ENCODE data around the gene OTULINL.

Gene OTULINL

GRCh38 chr5:14599476-14600127, 18.0 kb downstream of the OTULINL start:
- Histone ChIP-seq H3K27me3 (ENCODE audit: insufficient read depth, insufficient read length) (no peaks in the 10 kb centered on the region), H3K36me3 (ENCODE audit: insufficient read depth, insufficient read length, low read length) (peaks cover 6% of the 10 kb centered on the region), H3K9ac (ENCODE audit: insufficient read length, low read depth) (no peak overlapping the region), H3K4me3 (ENCODE audit: insufficient read length, low read depth) (no peak overlapping the region), H3K4me1 (ENCODE audit: insufficient read depth, insufficient read length) (no peaks in the 10 kb centered on the region), H3K9me3 (ENCODE audit: insufficient read depth, low read length) (peaks cover 8% of the 10 kb centered on the region; the same call in 1 of the 2 replicates)
- DNase-seq (ENCODE audit: low read depth, low spot score) = no peak
- TF ChIP-seq YY1 (IDR thresholded peaks at IDR 0.05; ENCODE audit: insufficient read depth, insufficient read length) = no peak
- TF ChIP-seq ZNF274 (IDR thresholded peaks at IDR 0.05; ENCODE audit: low read depth, low read length) = no peak
- no peak for TF ChIP-seq SUZ12 (IDR thresholded peaks at IDR 0.05; ENCODE audit: extremely low read depth, insufficient read depth, insufficient read length)

GRCh38 chr5:14600846-14601245, 19.3 kb downstream of the OTULINL start:
- Histone ChIP-seq H3K27me3 (ENCODE audit: insufficient read depth, insufficient read length) (no peaks in the 10 kb centered on the region), H3K4me1 (ENCODE audit: insufficient read depth, insufficient read length) (no peaks in the 10 kb centered on the region)
- TF ChIP-seq ZNF274 (IDR thresholded peaks at IDR 0.05; ENCODE audit: low read depth, low read length) (no peak), YY1 (IDR thresholded peaks at IDR 0.05; ENCODE audit: insufficient read depth, insufficient read length) (no peak), SUZ12 (IDR thresholded peaks at IDR 0.05; ENCODE audit: extremely low read depth, insufficient read depth, insufficient read length) (no peak)

GRCh38 chr5:14603141-14603540, 21.5 kb downstream of the OTULINL start:
- no peaks in the 10 kb centered on the region for H3K4me1 ChIP-seq (ENCODE audit: insufficient read depth, insufficient read length)
- TF ChIP-seq ZNF274 (IDR thresholded peaks at IDR 0.05; ENCODE audit: low read depth, low read length) = no peak
- TF ChIP-seq SUZ12 (IDR thresholded peaks at IDR 0.05; ENCODE audit: extremely low read depth, insufficient read depth, insufficient read length) = no peak
- TF ChIP-seq YY1 (IDR thresholded peaks at IDR 0.05; ENCODE audit: insufficient read depth, insufficient read length) = no peak
- H3K9me3 ChIP-seq (ENCODE audit: insufficient read depth, low read length) = no peaks in the 10 kb centered on the region; the same call in 1 of the 2 replicates
- H3K4me3 ChIP-seq (ENCODE audit: insufficient read length, low read depth) = no peak overlapping the region
- no peaks in the 10 kb centered on the region for H3K27me3 ChIP-seq (ENCODE audit: insufficient read depth, insufficient read length)
- peaks cover 6% of the 10 kb centered on the region for H3K36me3 ChIP-seq (ENCODE audit: insufficient read depth, insufficient read length, low read length)
- H3K9ac ChIP-seq (ENCODE audit: insufficient read length, low read depth) = no peak overlapping the region
- DNase-seq (ENCODE audit: low read depth, low spot score) = no peak

More at GRCh38 chr5:14600846-14601245, 19.3 kb downstream of the OTULINL start:
- DNase-seq (ENCODE audit: low read depth, low spot score) = no peak
- Histone ChIP-seq H3K9me3 (ENCODE audit: insufficient read depth, low read length) (peaks cover 8% of the 10 kb centered on the region; the same call in 1 of the 2 replicates), H3K4me3 (ENCODE audit: insufficient read length, low read depth) (no peak overlapping the region), H3K9ac (ENCODE audit: insufficient read length, low read depth) (no peak overlapping the region), H3K36me3 (ENCODE audit: insufficient read depth, insufficient read length, low read length) (peaks cover 6% of the 10 kb centered on the region)

- Histone ChIP-seq H3K9ac (ENCODE audit: insufficient read length, low read depth) (no peak overlapping the region), H3K4me1 (ENCODE audit: insufficient read depth, insufficient read length) (no peaks in the 10 kb centered on the region), H3K4me3 (ENCODE audit: insufficient read length, low read depth) (no peak overlapping the region), H3K9me3 (ENCODE audit: insufficient read depth, low read length) (no peaks in the 10 kb centered on the region; the same call in 1 of the 2 replicates), H3K27me3 (ENCODE audit: insufficient read depth, insufficient read length) (no peaks in the 10 kb centered on the region), H3K36me3 (ENCODE audit: insufficient read depth, insufficient read length, low read length) (peaks cover 7% of the 10 kb centered on the region)
- no peak for TF ChIP-seq SUZ12 (IDR thresholded peaks at IDR 0.05; ENCODE audit: extremely low read depth, insufficient read depth, insufficient read length)
- no peak for TF ChIP-seq YY1 (IDR thresholded peaks at IDR 0.05; ENCODE audit: insufficient read depth, insufficient read length)
- no peak for TF ChIP-seq ZNF274 (IDR thresholded peaks at IDR 0.05; ENCODE audit: low read depth, low read length)
- DNase-seq (ENCODE audit: low read depth, low spot score) = no peak
Observed at GRCh38 chr5:14607104-14607503, 25.5 kb downstream of the OTULINL start.

GRCh38 chr5:14608169-14608568, 26.6 kb downstream of the OTULINL start:
- no peaks in the 10 kb centered on the region for H3K27me3 ChIP-seq (ENCODE audit: insufficient read depth, insufficient read length)
- no peak for TF ChIP-seq SUZ12 (IDR thresholded peaks at IDR 0.05; ENCODE audit: extremely low read depth, insufficient read depth, insufficient read length)
- no peak for TF ChIP-seq ZNF274 (IDR thresholded peaks at IDR 0.05; ENCODE audit: low read depth, low read length)
- no peak for TF ChIP-seq YY1 (IDR thresholded peaks at IDR 0.05; ENCODE audit: insufficient read depth, insufficient read length)
- no peaks in the 10 kb centered on the region; the same call in 1 of the 2 replicates for H3K9me3 ChIP-seq (ENCODE audit: insufficient read depth, low read length)
- no peak overlapping the region for H3K4me3 ChIP-seq (ENCODE audit: insufficient read length, low read depth)
- DNase-seq (ENCODE audit: low read depth, low spot score) = no peak
- H3K4me1 ChIP-seq (ENCODE audit: insufficient read depth, insufficient read length) = no peaks in the 10 kb centered on the region
- peaks cover 3% of the 10 kb centered on the region for H3K36me3 ChIP-seq (ENCODE audit: insufficient read depth, insufficient read length, low read length)
- no peak overlapping the region for H3K9ac ChIP-seq (ENCODE audit: insufficient read length, low read depth)

GRCh38 chr5:14611737-14612136, 30.1 kb downstream of the OTULINL start:
- Histone ChIP-seq H3K36me3 (ENCODE audit: insufficient read depth, insufficient read length, low read length) (peaks cover 8% of the 10 kb centered on the region), H3K27me3 (ENCODE audit: insufficient read depth, insufficient read length) (no peaks in the 10 kb centered on the region), H3K9me3 (ENCODE audit: insufficient read depth, low read length) (no peaks in the 10 kb centered on the region), H3K9ac (ENCODE audit: insufficient read length, low read depth) (no peak overlapping the region), H3K4me3 (ENCODE audit: insufficient read length, low read depth) (no peak overlapping the region), H3K4me1 (ENCODE audit: insufficient read depth, insufficient read length) (no peaks in the 10 kb centered on the region)
- TF ChIP-seq ZNF274 (IDR thresholded peaks at IDR 0.05; ENCODE audit: low read depth, low read length) (no peak), YY1 (IDR thresholded peaks at IDR 0.05; ENCODE audit: insufficient read depth, insufficient read length) (no peak), SUZ12 (IDR thresholded peaks at IDR 0.05; ENCODE audit: extremely low read depth, insufficient read depth, insufficient read length) (no peak)
- DNase-seq (ENCODE audit: low read depth, low spot score) = no peak

GRCh38 chr5:14614490-14614889, 32.9 kb downstream of the OTULINL start:
- no peak for DNase-seq (ENCODE audit: low read depth, low spot score)
- peaks cover 8% of the 10 kb centered on the region for H3K36me3 ChIP-seq (ENCODE audit: insufficient read depth, insufficient read length, low read length)
- no peaks in the 10 kb centered on the region for H3K27me3 ChIP-seq (ENCODE audit: insufficient read depth, insufficient read length)
- H3K9ac ChIP-seq (ENCODE audit: insufficient read length, low read depth) = no peak overlapping the region
- H3K4me1 ChIP-seq (ENCODE audit: insufficient read depth, insufficient read length) = no peaks in the 10 kb centered on the region
- no peaks in the 10 kb centered on the region for H3K9me3 ChIP-seq (ENCODE audit: insufficient read depth, low read length)
- no peak for TF ChIP-seq YY1 (IDR thresholded peaks at IDR 0.05; ENCODE audit: insufficient read depth, insufficient read length)
- TF ChIP-seq ZNF274 (IDR thresholded peaks at IDR 0.05; ENCODE audit: low read depth, low read length) = no peak
- TF ChIP-seq SUZ12 (IDR thresholded peaks at IDR 0.05; ENCODE audit: extremely low read depth, insufficient read depth, insufficient read length) = no peak
- H3K4me3 ChIP-seq (ENCODE audit: insufficient read length, low read depth) = no peak overlapping the region
